Measurements from ENCODE around the gene RABGAP1L.

- TF ChIP-seq YY1 (IDR thresholded peaks at IDR 0.05; ENCODE audit: insufficient read depth, insufficient read length) (no peak), ZNF274 (IDR thresholded peaks at IDR 0.05; ENCODE audit: low read depth, low read length) (no peak), SUZ12 (IDR thresholded peaks at IDR 0.05; ENCODE audit: extremely low read depth, insufficient read depth, insufficient read length) (no peak)
Observed at GRCh38 chr1:174971466-174971865, 812.1 kb downstream of the RABGAP1L start.

Measured in NT2/D1 (cell line).